Panc1 (cell line): ENCODE measurements around the gene NUDT9. TPM values are rescaled to one million over a fixed set of nuclear protein-coding genes. Genes with fewer than 3 reads are reported as not detected.

Experiments
- ATAC-seq: fragments of 200-7000 bp; cut with Tn5 transposase; 2 replicates; pipeline ENCODE4 v1.9.1; 2020; ENCODE audit warnings: mild to moderate bottlenecking, moderate library complexity
- BruUV-seq: library from RNA; stranded (reverse); fragments of 400-500 nt; replicated peaks from 2 replicates; lab custom pipeline; 2021; lab: Mats Ljungman, UMichigan
- CTCF ChIA-PET: fragments of 300-600 bp; sonication (Branson Sonifier 250); formaldehyde crosslinking; loops from one replicate; lab custom pipeline; 2022; ENCODE audit warnings: antibody characterized with exemption; lab: Charles Lee
- POLR2A ChIA-PET: fragments of 300-600 bp; sonication (Branson Sonifier 250); formaldehyde crosslinking; loops from one replicate; lab custom pipeline; 2022; ENCODE audit warnings: antibody characterized with exemption; lab: Charles Lee
- DNase-seq: peaks from one replicate; pipeline ENCODE4 v3.0.0-alpha.2; 2010; ENCODE audit warnings: low read depth, low spot score
- H3K27ac ChIP-seq: 2 replicates; pipeline ENCODE4 v1.5.1; 2011; ENCODE audit warnings: mild to moderate bottlenecking, low read length, inconsistent platforms
- H3K27me3 ChIP-seq: fragments of 200-500 bp; sonication (Bioruptor generic); 2 replicates; pipeline ENCODE4 v1.6.0; 2014; ENCODE audit warnings: low read length, inconsistent platforms; ENCODE audit not compliant: control insufficient read depth, insufficient read depth
- H3K36me3 ChIP-seq: fragments of 200-500 bp; sonication (Bioruptor generic); 2 replicates; pipeline ENCODE4 v1.5.1; 2014; ENCODE audit warnings: inconsistent platforms, mild to moderate bottlenecking, low read length, moderate library complexity; ENCODE audit not compliant: control insufficient read depth, insufficient read depth
- H3K4me1 ChIP-seq: 2 replicates; pipeline ENCODE4 v1.5.1; 2011; ENCODE audit warnings: inconsistent platforms, mild to moderate bottlenecking, low read length, moderate library complexity; ENCODE audit not compliant: control insufficient read depth, insufficient read depth
- H3K4me3 ChIP-seq, 2 experiments: 2 replicates each; pipeline ENCODE4 v1.5.1; 2011 to 2012; ENCODE audit warnings: low read depth in 2 of 2, low read length in 2 of 2, mild to moderate bottlenecking in 2 of 2, inconsistent platforms in 1 of 2, moderate library complexity in 1 of 2
- H3K9me3 ChIP-seq: fragments of 200-500 bp; sonication (Bioruptor generic); 2 replicates; pipeline ENCODE4 v1.5.1; 2014; ENCODE audit warnings: low read depth, mild to moderate bottlenecking, inconsistent platforms, low read length, moderate library complexity; ENCODE audit not compliant: control insufficient read depth, insufficient read depth
- POLR2AphosphoS5 ChIP-seq: IDR thresholded peaks from 2 replicates; pipeline ENCODE4 v1.6.1; 2012; ENCODE audit warnings: mild to moderate bottlenecking, low read depth, low read length, moderate library complexity
- SIN3A ChIP-seq: IDR thresholded peaks from 2 replicates; pipeline ENCODE4 v1.6.1; 2012; ENCODE audit warnings: low read depth, mild to moderate bottlenecking, low read length, moderate library complexity, borderline replicate concordance; ENCODE audit not compliant: insufficient read depth
- TCF7L2 ChIP-seq: IDR thresholded peaks from 2 replicates; pipeline ENCODE4 v1.6.1; 2011; ENCODE audit warnings: mild to moderate bottlenecking, low read depth, low read length, inconsistent platforms
- in situ Hi-C: cut with HindIII; loops from 2 replicates; pipeline ENCODE4 v1.10.0; 2016; ENCODE audit warnings: low sequenced_read_pairs, low pct_unique_long_range_greater_than_20kb
- intact Hi-C: fragments of 100-400 bp; cut with micrococcal nuclease; formaldehyde crosslinking; loops from one replicate; pipeline ENCODE4 v1.10.0; 2022; ENCODE audit not compliant: unreplicated experiment
- total RNA-seq: library from RNA; stranded (reverse); gene quantifications from one replicate; pipeline ENCODE4 v1.2.1, GENCODE V29; 2021; ENCODE audit not compliant: unreplicated experiment
- TF ChIP-seq, protein P1 (sequence below), 2 experiments: IDR thresholded peaks; 2 replicates each; pipeline ENCODE4 v1.6.1; 2011 to 2012; ENCODE audit warnings: low read depth in 2 of 2, control low read depth in 1 of 2, low read length in 1 of 2, mild to moderate bottlenecking in 1 of 2, moderate library complexity in 1 of 2; ENCODE audit not compliant: insufficient read depth in 1 of 2
- TF ChIP-seq, protein P2 (sequence below): fragments of 450-650 bp; IDR thresholded peaks from 2 replicates; pipeline ENCODE4 v1.5.1; 2017; ENCODE audit warnings: mild to moderate bottlenecking

The NUDT9 gene
- total RNA-seq, 1 experiment from 2014 or later = 21.7 TPM

DNA sequence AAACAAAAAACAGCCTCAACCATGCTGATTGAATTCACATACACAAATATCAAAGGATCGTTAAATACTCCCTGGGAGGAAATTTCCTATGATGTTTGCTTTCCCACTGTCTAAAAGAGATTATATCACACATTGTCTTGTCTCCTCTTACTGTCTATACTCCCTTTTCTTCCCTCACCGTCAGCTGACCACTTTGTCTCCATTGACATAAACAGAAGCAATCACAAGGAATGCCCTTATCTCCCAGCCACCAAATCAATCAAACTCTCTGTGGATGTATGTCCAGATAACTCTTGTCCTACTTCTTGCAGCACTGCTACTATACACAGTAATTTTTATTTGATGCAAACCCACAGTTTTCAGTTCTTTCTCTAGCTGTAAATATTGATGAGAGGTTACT, 12.2 kb upstream of the NUDT9 start:
- Histone ChIP-seq H3K4me1 (peaks cover 3% of the 10 kb centered on the region; the same call in 1 of the 2 replicates), H3K27me3 (no peaks in the 10 kb centered on the region), H3K27ac (no peak overlapping the region), H3K4me3 (no peak overlapping the region), H3K36me3 (no peaks in the 10 kb centered on the region), H3K9me3 (no peaks in the 10 kb centered on the region)
- ATAC-seq = no peak
- CTCF ChIA-PET = no interaction called here
- TF ChIP-seq, protein P1, sequence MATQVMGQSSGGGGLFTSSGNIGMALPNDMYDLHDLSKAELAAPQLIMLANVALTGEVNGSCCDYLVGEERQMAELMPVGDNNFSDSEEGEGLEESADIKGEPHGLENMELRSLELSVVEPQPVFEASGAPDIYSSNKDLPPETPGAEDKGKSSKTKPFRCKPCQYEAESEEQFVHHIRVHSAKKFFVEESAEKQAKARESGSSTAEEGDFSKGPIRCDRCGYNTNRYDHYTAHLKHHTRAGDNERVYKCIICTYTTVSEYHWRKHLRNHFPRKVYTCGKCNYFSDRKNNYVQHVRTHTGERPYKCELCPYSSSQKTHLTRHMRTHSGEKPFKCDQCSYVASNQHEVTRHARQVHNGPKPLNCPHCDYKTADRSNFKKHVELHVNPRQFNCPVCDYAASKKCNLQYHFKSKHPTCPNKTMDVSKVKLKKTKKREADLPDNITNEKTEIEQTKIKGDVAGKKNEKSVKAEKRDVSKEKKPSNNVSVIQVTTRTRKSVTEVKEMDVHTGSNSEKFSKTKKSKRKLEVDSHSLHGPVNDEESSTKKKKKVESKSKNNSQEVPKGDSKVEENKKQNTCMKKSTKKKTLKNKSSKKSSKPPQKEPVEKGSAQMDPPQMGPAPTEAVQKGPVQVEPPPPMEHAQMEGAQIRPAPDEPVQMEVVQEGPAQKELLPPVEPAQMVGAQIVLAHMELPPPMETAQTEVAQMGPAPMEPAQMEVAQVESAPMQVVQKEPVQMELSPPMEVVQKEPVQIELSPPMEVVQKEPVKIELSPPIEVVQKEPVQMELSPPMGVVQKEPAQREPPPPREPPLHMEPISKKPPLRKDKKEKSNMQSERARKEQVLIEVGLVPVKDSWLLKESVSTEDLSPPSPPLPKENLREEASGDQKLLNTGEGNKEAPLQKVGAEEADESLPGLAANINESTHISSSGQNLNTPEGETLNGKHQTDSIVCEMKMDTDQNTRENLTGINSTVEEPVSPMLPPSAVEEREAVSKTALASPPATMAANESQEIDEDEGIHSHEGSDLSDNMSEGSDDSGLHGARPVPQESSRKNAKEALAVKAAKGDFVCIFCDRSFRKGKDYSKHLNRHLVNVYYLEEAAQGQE (IDR thresholded peaks at IDR 0.05; ENCODE audit: insufficient read depth in 1 of 2, low read depth in 2 of 2, low read length in 1 of 2) = no peak
- no peak for TF ChIP-seq SIN3A
- BruUV-seq = no TSS peak
- DNase-seq = no peak
- in situ Hi-C loops = no loop called here
- intact Hi-C loops = no loop called here
- POLR2A ChIA-PET = no interaction called here

DNA sequence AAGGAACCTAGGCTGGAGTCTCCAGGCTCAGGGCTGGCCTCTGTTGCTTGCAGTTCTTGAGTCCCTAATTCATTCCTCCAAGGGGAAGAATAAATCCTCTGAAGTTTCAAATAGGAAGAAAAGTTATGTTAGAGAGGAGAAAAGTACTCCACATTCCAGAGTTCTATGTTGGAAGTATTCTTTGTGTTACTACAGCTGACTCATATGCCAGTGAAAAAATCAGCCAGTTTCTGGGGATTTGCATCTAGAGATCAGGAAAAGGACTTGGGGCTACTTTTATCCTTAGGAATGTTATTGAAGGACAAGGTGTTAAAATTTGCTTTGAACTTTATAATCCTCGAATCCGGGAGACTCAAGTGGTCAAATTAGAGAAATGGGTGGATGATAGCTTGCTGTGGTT, 11.7 kb upstream of the NUDT9 start:
- BruUV-seq = no TSS peak
- Histone ChIP-seq H3K36me3 (no peaks in the 10 kb centered on the region), H3K4me1 (peaks cover 3% of the 10 kb centered on the region; the same call in 1 of the 2 replicates), H3K27me3 (no peaks in the 10 kb centered on the region), H3K4me3 (no peak overlapping the region), H3K27ac (no peak overlapping the region), H3K9me3 (no peaks in the 10 kb centered on the region)
- ChIA-PET CTCF (no interaction called here), POLR2A (no interaction called here)
- DNase-seq = no peak
- in situ Hi-C loops (no loop called here), intact Hi-C loops (no loop called here)
- no peak for TF ChIP-seq SIN3A
- TF ChIP-seq, protein P2, sequence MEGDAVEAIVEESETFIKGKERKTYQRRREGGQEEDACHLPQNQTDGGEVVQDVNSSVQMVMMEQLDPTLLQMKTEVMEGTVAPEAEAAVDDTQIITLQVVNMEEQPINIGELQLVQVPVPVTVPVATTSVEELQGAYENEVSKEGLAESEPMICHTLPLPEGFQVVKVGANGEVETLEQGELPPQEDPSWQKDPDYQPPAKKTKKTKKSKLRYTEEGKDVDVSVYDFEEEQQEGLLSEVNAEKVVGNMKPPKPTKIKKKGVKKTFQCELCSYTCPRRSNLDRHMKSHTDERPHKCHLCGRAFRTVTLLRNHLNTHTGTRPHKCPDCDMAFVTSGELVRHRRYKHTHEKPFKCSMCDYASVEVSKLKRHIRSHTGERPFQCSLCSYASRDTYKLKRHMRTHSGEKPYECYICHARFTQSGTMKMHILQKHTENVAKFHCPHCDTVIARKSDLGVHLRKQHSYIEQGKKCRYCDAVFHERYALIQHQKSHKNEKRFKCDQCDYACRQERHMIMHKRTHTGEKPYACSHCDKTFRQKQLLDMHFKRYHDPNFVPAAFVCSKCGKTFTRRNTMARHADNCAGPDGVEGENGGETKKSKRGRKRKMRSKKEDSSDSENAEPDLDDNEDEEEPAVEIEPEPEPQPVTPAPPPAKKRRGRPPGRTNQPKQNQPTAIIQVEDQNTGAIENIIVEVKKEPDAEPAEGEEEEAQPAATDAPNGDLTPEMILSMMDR = no peak
- TF ChIP-seq POLR2AphosphoS5 = no peak
- TF ChIP-seq, protein P1 (IDR thresholded peaks at IDR 0.05; ENCODE audit: insufficient read depth in 1 of 2, low read depth in 2 of 2, low read length in 1 of 2) = no peak
- TF ChIP-seq TCF7L2 = no peak
- ATAC-seq = no peak
